HEK293 (cell line): ENCODE measurements around the gene FSCN2.

Experiments
- CTCF ChIA-PET: fragments of 350-600 bp; formaldehyde crosslinking; extraction: SDS; loops from one replicate; lab custom pipeline; 2021; ENCODE audit warnings: antibody characterized with exemption; lab: Yijun Ruan, JAX
- POLR2A ChIA-PET: fragments of 300-600 bp; formaldehyde crosslinking; extraction: SDS; loops from one replicate; lab custom pipeline; 2020; ENCODE audit warnings: antibody characterized with exemption, inconsistent platforms; lab: Yijun Ruan, JAX
- H3K27ac ChIP-seq: fragments of 200-500 bp; sonication (Bioruptor generic); 2 replicates; pipeline ENCODE4 v1.5.1; 2014; ENCODE audit warnings: low read depth, low read length, control low read depth, inconsistent platforms; ENCODE audit errors: extremely low read depth
- H3K36me3 ChIP-seq, 2 experiments: fragments of 200-500 bp in 1 of 2; sonication (Bioruptor generic) in 1 of 2; 1 replicate in 1 of 2; 2 replicates in 1 of 2; pipeline ENCODE4 v1.5.1; 2014 to 2017; ENCODE audit warnings: inconsistent platforms in 2 of 2, low read length in 2 of 2; ENCODE audit not compliant: control insufficient read depth in 2 of 2, insufficient read depth in 1 of 2
- H3K4me1 ChIP-seq: fragments of 200-500 bp; sonication (Bioruptor generic); 2 replicates; pipeline ENCODE4 v1.5.1; 2014; ENCODE audit warnings: mild to moderate bottlenecking, low read length, inconsistent platforms; ENCODE audit not compliant: control insufficient read depth, insufficient read depth
- H3K4me3 ChIP-seq: 2 replicates; pipeline ENCODE4 v1.5.1; 2011; ENCODE audit warnings: low read depth, mild to moderate bottlenecking, control low read depth, low read length, moderate library complexity
- H3K9me3 ChIP-seq: fragments of 200-500 bp; sonication (Bioruptor generic); 2 replicates; pipeline ENCODE4 v1.5.1; 2014; ENCODE audit warnings: low read depth, low read length, inconsistent platforms; ENCODE audit not compliant: control insufficient read depth, insufficient read depth
- AEBP2 ChIP-seq: fragments of 450-650 bp; formaldehyde crosslinking; IDR thresholded peaks from 2 replicates; pipeline ENCODE4 v1.5.1; 2016; ENCODE audit warnings: missing biosample characterization, missing genetic modification characterization, borderline replicate concordance
- INSM2 ChIP-seq: fragments of 450-650 bp; formaldehyde crosslinking; IDR thresholded peaks from 2 replicates; pipeline ENCODE4 v1.5.1; 2016; ENCODE audit warnings: missing biosample characterization, missing genetic modification characterization
- KLF17 ChIP-seq: fragments of 450-650 bp; formaldehyde crosslinking; IDR thresholded peaks from 2 replicates; pipeline ENCODE4 v1.5.1; 2016; ENCODE audit warnings: missing biosample characterization, missing genetic modification characterization
- MEIS1 ChIP-seq: sonication (generic); formaldehyde crosslinking; IDR thresholded peaks from 2 replicates; pipeline ENCODE4 v1.8.1; 2022; ENCODE audit warnings: missing genetic modification reagents, mild to moderate bottlenecking, borderline replicate concordance
- PBX3 ChIP-seq: sonication (generic); formaldehyde crosslinking; IDR thresholded peaks from 2 replicates; pipeline ENCODE4 v1.8.1; 2022; ENCODE audit warnings: mild to moderate bottlenecking, moderate library complexity, missing genetic modification reagents
- PRDM1 ChIP-seq: fragments of 450-650 bp; formaldehyde crosslinking; IDR thresholded peaks from 2 replicates; pipeline ENCODE4; 2016; ENCODE audit warnings: missing biosample characterization, missing genetic modification characterization
- REST ChIP-seq: fragments of 450-650 bp; formaldehyde crosslinking; IDR thresholded peaks from 2 replicates; pipeline ENCODE4 v1.5.1; 2016; ENCODE audit warnings: missing biosample characterization, missing genetic modification characterization
- SALL2 ChIP-seq: fragments of 450-650 bp; formaldehyde crosslinking; IDR thresholded peaks from 2 replicates; pipeline ENCODE4 v1.5.0; 2017; ENCODE audit warnings: missing biosample characterization, mild to moderate bottlenecking, missing genetic modification characterization, borderline replicate concordance
- TCF7L2 ChIP-seq: IDR thresholded peaks from 2 replicates; pipeline ENCODE4 v1.6.1; 2011; ENCODE audit warnings: low read depth, mild to moderate bottlenecking, inconsistent platforms, low read length, moderate library complexity, borderline replicate concordance
- ZBTB48 ChIP-seq: fragments of 450-650 bp; formaldehyde crosslinking; IDR thresholded peaks from 2 replicates; pipeline ENCODE4 v1.5.1; 2016; ENCODE audit warnings: missing biosample characterization, missing genetic modification characterization
- ZBTB7A ChIP-seq: fragments of 450-650 bp; formaldehyde crosslinking; IDR thresholded peaks from 2 replicates; pipeline ENCODE4 v1.5.1; 2016; ENCODE audit warnings: low read depth, missing biosample characterization, missing genetic modification characterization
- ZNF174 ChIP-seq: fragments of 450-650 bp; formaldehyde crosslinking; IDR thresholded peaks from 2 replicates; pipeline ENCODE4 v1.5.0; 2017; ENCODE audit warnings: missing biosample characterization, mild to moderate bottlenecking, missing genetic modification characterization
- ZNF19 ChIP-seq: fragments of 450-650 bp; formaldehyde crosslinking; IDR thresholded peaks from 2 replicates; pipeline ENCODE4; 2016; ENCODE audit warnings: missing biosample characterization, missing genetic modification characterization, low read depth
- ZNF292 ChIP-seq: fragments of 450-650 bp; formaldehyde crosslinking; IDR thresholded peaks from 2 replicates; pipeline ENCODE4 v1.5.1; 2016; ENCODE audit warnings: low read depth, missing biosample characterization, missing genetic modification characterization, borderline replicate concordance
- ZNF362 ChIP-seq: fragments of 450-650 bp; formaldehyde crosslinking; IDR thresholded peaks from 2 replicates; pipeline ENCODE4 v1.5.1; 2016; ENCODE audit warnings: missing biosample characterization, missing genetic modification characterization
- ZNF423 ChIP-seq: fragments of 450-650 bp; formaldehyde crosslinking; IDR thresholded peaks from 2 replicates; pipeline ENCODE4 v1.5.1; 2016; ENCODE audit warnings: missing biosample characterization, missing genetic modification characterization
- ZNF514 ChIP-seq: fragments of 450-650 bp; formaldehyde crosslinking; IDR thresholded peaks from 2 replicates; pipeline ENCODE4 v1.5.1; 2016; ENCODE audit warnings: missing biosample characterization, missing genetic modification characterization
- ZNF548 ChIP-seq: fragments of 450-650 bp; formaldehyde crosslinking; IDR thresholded peaks from 2 replicates; pipeline ENCODE4 v1.5.1; 2016; ENCODE audit warnings: missing biosample characterization, missing genetic modification characterization
- ZNF610 ChIP-seq: fragments of 450-650 bp; formaldehyde crosslinking; IDR thresholded peaks from 2 replicates; pipeline ENCODE4 v1.5.1; 2016; ENCODE audit warnings: missing biosample characterization, missing genetic modification characterization, borderline replicate concordance
- ZNF670 ChIP-seq: fragments of 450-650 bp; formaldehyde crosslinking; IDR thresholded peaks from 2 replicates; pipeline ENCODE4 v1.5.1; 2016; ENCODE audit warnings: missing biosample characterization, missing genetic modification characterization, low read depth
- ZNF76 ChIP-seq: fragments of 450-650 bp; formaldehyde crosslinking; IDR thresholded peaks from 2 replicates; pipeline ENCODE4; 2016; ENCODE audit warnings: low read depth, missing biosample characterization, missing genetic modification characterization, borderline replicate concordance

Gene FSCN2

GRCh38 chr17:81479175-81480071 is 48.8 kb upstream of the FSCN2 start (continued):
- TF ChIP-seq ZNF362: no peak
- no peak for TF ChIP-seq PRDM1 (tag by site-specific recombination)

- ChIA-PET POLR2A (no interaction called here), CTCF (interaction anchor here (0.7 to 1.0 kb wide), 3 partner anchors 36 to 225 kb away, joined by 3 to 5 read pairs (median 4); no protein-coding TSS in a partner anchor)
- Histone ChIP-seq H3K27ac (no peak overlapping the region), H3K36me3 (no peaks in the 10 kb centered on the region), H3K4me3 (no peak overlapping the region), H3K4me1 (no peaks in the 10 kb centered on the region; the same call in 1 of the 2 replicates), H3K9me3 (no peaks in the 10 kb centered on the region)
- TF ChIP-seq SALL2 (no peak), TCF7L2 (no peak), ZBTB7A (tag by site-specific recombination) (no peak), REST (tag by site-specific recombination) (no peak), ZNF174 (no peak), ZNF292 (tag by site-specific recombination) (no peak), AEBP2 (no peak), ZNF610 (tag by site-specific recombination) (no peak), ZNF423 (tag by site-specific recombination) (no peak), ZNF670 (tag by site-specific recombination) (no peak), MEIS1 (no peak), ZBTB48 (tag by site-specific recombination) (no peak), PBX3 (0 out of 2 replicates have a peak, but pooled peaks have one; percentile 50), INSM2 (tag by site-specific recombination) (no peak), ZNF548 (tag by site-specific recombination) (no peak), ZNF514 (tag by site-specific recombination) (no peak), ZNF19 (no peak), KLF17 (tag by site-specific recombination) (peak; percentile 45; the same call in 1 of the 2 replicates), ZNF76 (tag by site-specific recombination) (no peak)
These were observed 47.8 kb upstream of the FSCN2 start for GRCh38 chr17:81480140-81481072.
